Suprapubic skin (tissue), 4 donors: Measurements from ENCODE around the gene SMURF2. TPM values are rescaled to one million over a fixed set of nuclear protein-coding genes. Genes with fewer than 3 reads are reported as not detected.

Experiments used
- DNase-seq, 2 donors: peaks; one replicate each; pipeline ENCODE4 v3.0.0-alpha.2; 2019; ENCODE audit warnings: low spot score in 2 of 2
- H3K27ac ChIP-seq: fragments of 200-600 bp; sonication (generic); one replicate; pipeline ENCODE4 v1.5.1; 2019
- H3K27me3 ChIP-seq: fragments of 200-600 bp; sonication (generic); one replicate; pipeline ENCODE4 v1.5.1; 2019
- H3K36me3 ChIP-seq: fragments of 200-600 bp; sonication (generic); one replicate; pipeline ENCODE4 v1.5.1; 2019
- H3K4me1 ChIP-seq: fragments of 200-600 bp; sonication (generic); one replicate; pipeline ENCODE4 v1.5.1; 2019
- H3K4me3 ChIP-seq: fragments of 200-600 bp; sonication (generic); one replicate; pipeline ENCODE4 v1.5.1; 2019; ENCODE audit warnings: mild to moderate bottlenecking
- H3K9me3 ChIP-seq: fragments of 200-600 bp; sonication (generic); one replicate; pipeline ENCODE4 v1.5.1; 2019
- CTCF ChIP-seq, 2 donors: fragments of 200-600 bp in 1 of 2; fragments of 450-650 bp in 1 of 2; sonication (generic) in 1 of 2; IDR thresholded peaks; one replicate each; pipeline ENCODE4 v1.5.1; 2016 to 2019; ENCODE audit warnings: antibody characterized with exemption in 2 of 2, mild to moderate bottlenecking in 1 of 2, moderate library complexity in 1 of 2
- EP300 ChIP-seq: sonication (generic); formaldehyde crosslinking; IDR thresholded peaks from one replicate; pipeline ENCODE4 v1.6.1; 2017; ENCODE audit warnings: antibody characterized with exemption
- POLR2A ChIP-seq, 2 donors: fragments of 450-650 bp; IDR thresholded peaks; one replicate each; pipeline ENCODE4 v1.6.1; 2017; ENCODE audit warnings: antibody characterized with exemption in 2 of 2, mild to moderate bottlenecking in 2 of 2, moderate library complexity in 2 of 2
- POLR2AphosphoS5 ChIP-seq, 3 donors: sonication (generic); formaldehyde crosslinking; IDR thresholded peaks; one replicate each; pipeline ENCODE4 v1.6.1; 2017; ENCODE audit warnings: antibody characterized with exemption in 3 of 3
- WGBS: methylation state at CpG from one replicate; pipeline ENCODE4 v1.1.5; 2018; 5-methylcytosine and 5-hydroxymethylcytosine counted together
- total RNA-seq, 4 donors: library from RNA; depleted of rRNA; stranded (reverse); fragments of >200 nt; gene quantifications; one replicate each; pipeline ENCODE4 v1.1.0, GENCODE V29; 2016

The SMURF2 gene
- total RNA-seq, 4 donors from 2014 or later = 19.4 to 28.6 (median 25.2) TPM

GRCh38 chr17:64634218-64634617 lies 27.9 kb downstream of the SMURF2 start:
- no peaks in the 10 kb centered on the region for H3K36me3 ChIP-seq
- WGBS = 97% methylated on average over 1 of the region's 1 CpG
- peaks cover 16% of the 10 kb centered on the region for H3K4me1 ChIP-seq

GRCh38 chr17:64632606-64633005 lies 29.5 kb downstream of the SMURF2 start:
- H3K4me3 ChIP-seq = no peak overlapping the region
- no peaks in the 10 kb centered on the region for H3K27me3 ChIP-seq
- H3K9me3 ChIP-seq = no peaks in the 10 kb centered on the region
- no peaks in the 10 kb centered on the region for H3K36me3 ChIP-seq
- TF ChIP-seq POLR2AphosphoS5 (IDR thresholded peaks at IDR 0.05) (no peak), EP300 (no peak), POLR2A (IDR thresholded peaks at IDR 0.05) (no peak), CTCF (IDR thresholded peaks at IDR 0.05) (no peak)
- H3K27ac ChIP-seq = no peak overlapping the region
- peaks cover 20% of the 10 kb centered on the region for H3K4me1 ChIP-seq
- 83% methylated on average over 2 of the region's 2 CpGs for WGBS
- DNase-seq = no peak

More at GRCh38 chr17:64634218-64634617, 27.9 kb downstream of the SMURF2 start:
- TF ChIP-seq POLR2A (IDR thresholded peaks at IDR 0.05) (no peak), EP300 (no peak), CTCF (IDR thresholded peaks at IDR 0.05) (no peak), POLR2AphosphoS5 (IDR thresholded peaks at IDR 0.05) (no peak)
- Histone ChIP-seq H3K27ac (no peak overlapping the region), H3K4me3 (no peak overlapping the region), H3K9me3 (no peaks in the 10 kb centered on the region), H3K27me3 (no peaks in the 10 kb centered on the region)
- no peak for DNase-seq

DNA sequence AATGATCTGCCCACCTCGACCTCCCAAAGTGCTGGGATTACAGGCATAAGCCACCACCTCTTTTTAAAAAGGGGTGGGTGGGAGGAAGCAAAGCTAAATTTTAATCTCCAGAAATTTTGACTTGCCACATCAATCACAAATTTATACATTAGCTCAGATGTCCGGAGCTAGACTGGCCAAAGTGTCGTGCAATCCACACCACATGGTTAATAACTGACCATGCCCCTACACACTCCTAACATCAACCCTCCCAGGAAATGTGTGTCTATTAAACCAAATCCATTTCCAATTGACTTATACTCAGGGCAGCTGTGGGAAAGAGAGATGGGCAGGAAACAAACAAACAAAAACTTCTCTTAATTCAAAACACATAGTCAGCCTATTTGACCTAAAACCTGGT lies 29.9 kb downstream of the SMURF2 start:
- H3K4me3 ChIP-seq = no peak overlapping the region
- 76% methylated on average over 3 of the region's 3 CpGs for WGBS
- H3K27ac ChIP-seq = no peak overlapping the region
- peaks cover 21% of the 10 kb centered on the region for H3K4me1 ChIP-seq
- no peaks in the 10 kb centered on the region for H3K36me3 ChIP-seq
- no peak for DNase-seq
- H3K27me3 ChIP-seq = no peaks in the 10 kb centered on the region
- no peak for TF ChIP-seq EP300
- TF ChIP-seq POLR2A (IDR thresholded peaks at IDR 0.05) = no peak
- TF ChIP-seq CTCF (IDR thresholded peaks at IDR 0.05) = no peak
- no peak for TF ChIP-seq POLR2AphosphoS5 (IDR thresholded peaks at IDR 0.05)
- no peaks in the 10 kb centered on the region for H3K9me3 ChIP-seq

GRCh38 chr17:64630309-64631223 lies 31.5 kb downstream of the SMURF2 start:
- no peaks in the 10 kb centered on the region for H3K36me3 ChIP-seq
- no peak overlapping the region for H3K4me3 ChIP-seq
- no peak for TF ChIP-seq POLR2AphosphoS5 (IDR thresholded peaks at IDR 0.05)
- no peak for TF ChIP-seq CTCF (IDR thresholded peaks at IDR 0.05)
- no peak for TF ChIP-seq POLR2A (IDR thresholded peaks at IDR 0.05)
- no peak for TF ChIP-seq EP300
- peaks cover 21% of the 10 kb centered on the region for H3K4me1 ChIP-seq
- no peaks in the 10 kb centered on the region for H3K9me3 ChIP-seq
- no peak for DNase-seq
- no peak overlapping the region for H3K27ac ChIP-seq
- no peaks in the 10 kb centered on the region for H3K27me3 ChIP-seq
- 88% methylated on average over 6 of the region's 6 CpGs for WGBS

DNA sequence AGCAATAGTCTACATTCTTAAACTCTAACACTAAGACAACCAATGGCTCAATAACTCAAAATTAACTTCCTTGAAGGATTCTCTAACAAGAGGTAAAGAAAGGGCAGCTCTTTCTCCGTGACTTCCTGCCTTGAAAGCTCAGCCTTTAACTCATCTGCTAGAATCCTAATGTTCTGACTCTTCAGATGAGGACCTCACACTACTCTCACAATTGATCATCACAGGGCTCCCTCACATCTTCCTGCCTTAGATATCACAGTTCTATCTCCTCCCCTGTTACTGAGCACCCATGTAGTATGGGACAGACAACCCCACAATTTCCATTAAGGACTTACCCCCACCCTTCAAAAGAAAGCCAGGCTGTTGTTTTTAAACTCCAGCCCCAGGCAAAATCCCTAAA lies 33.5 kb downstream of the SMURF2 start:
- 82% methylated on average over 1 of the region's 1 CpG for WGBS
- no peaks in the 10 kb centered on the region for H3K36me3 ChIP-seq
- no peak overlapping the region for H3K27ac ChIP-seq
- no peak overlapping the region for H3K4me3 ChIP-seq
- no peaks in the 10 kb centered on the region for H3K27me3 ChIP-seq
- no peak for TF ChIP-seq CTCF (IDR thresholded peaks at IDR 0.05)
- no peak for TF ChIP-seq POLR2AphosphoS5 (IDR thresholded peaks at IDR 0.05)
- TF ChIP-seq EP300 = no peak
- no peak for TF ChIP-seq POLR2A (IDR thresholded peaks at IDR 0.05)
- no peak for DNase-seq
- H3K4me1 ChIP-seq = peaks cover 21% of the 10 kb centered on the region
- H3K9me3 ChIP-seq = no peaks in the 10 kb centered on the region
